Measurements from ENCODE around the gene FAM25A.

Gene FAM25A

DNA sequence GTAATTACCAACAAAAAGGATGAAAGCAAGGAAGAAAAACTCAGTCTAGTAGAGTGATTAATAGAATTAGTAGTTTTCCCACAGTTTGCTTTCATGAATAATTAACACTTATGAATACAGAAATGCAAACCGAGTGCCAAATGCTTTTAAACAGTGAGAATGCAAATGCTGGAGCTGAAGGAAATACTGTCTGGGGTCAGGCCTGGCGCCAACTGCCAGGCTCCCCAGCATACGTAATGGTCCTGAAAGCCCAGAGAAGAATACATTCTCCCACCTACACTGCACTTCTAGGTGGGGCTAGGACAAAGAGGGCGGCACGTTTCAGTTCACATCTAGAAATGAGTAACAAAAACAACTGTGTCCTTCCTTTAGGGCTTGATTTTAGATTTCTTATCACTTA, 44.6 kb downstream of the FAM25A start:
- no peak for DNase-seq (ENCODE audit: low read depth)

- DNase-seq (ENCODE audit: low read depth), result no peak
Measured at GRCh38 chr10:87066178-87066577, 46.1 kb downstream of the FAM25A start.

GRCh38 chr10:87066865-87067264, 46.8 kb downstream of the FAM25A start:
- DNase-seq (ENCODE audit: low read depth), result no peak

DNA sequence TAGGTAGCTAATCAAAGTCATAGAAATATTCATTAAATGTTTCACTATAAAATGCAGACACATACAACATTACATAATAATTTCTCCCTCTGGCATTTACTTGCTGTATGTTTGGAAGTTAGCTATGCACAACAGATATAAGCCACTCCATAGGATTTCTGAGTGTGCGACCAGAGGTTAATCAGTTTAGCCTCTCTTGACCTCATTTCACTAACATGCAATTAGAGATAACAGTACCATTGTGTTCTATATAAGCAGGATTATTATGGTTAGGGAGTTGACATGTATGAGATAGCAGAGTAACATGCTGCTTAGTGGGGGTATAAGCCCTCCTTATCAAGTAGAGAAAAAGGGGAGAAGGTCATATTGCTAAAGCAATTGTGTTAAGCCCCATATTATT, 48.2 kb downstream of the FAM25A start:
- no peak for DNase-seq (ENCODE audit: low read depth)

DNA sequence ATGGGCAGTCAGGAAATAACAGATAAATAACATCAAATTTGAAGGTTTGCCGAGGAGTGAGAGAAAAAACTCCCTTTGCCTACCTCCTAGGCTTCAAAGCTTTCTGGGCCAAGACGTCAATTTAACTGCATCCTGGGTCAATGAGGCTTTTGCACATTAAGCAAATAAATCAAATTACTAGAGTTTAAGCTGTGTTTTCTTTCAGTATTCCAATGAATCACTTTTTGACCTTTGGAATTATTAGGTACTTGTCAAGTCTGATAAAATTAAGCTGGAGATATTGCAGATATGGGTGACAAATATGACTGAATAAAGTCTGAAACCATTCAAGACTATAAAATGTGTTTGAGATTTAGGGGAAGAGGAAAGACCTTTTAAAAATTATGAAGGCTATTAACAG, 52.4 kb downstream of the FAM25A start:
- no peak for DNase-seq (ENCODE audit: low read depth)

Data from T-helper 22 cell (primary cell).